NCI-H774 (cell line): ENCODE measurements around the gene SUGCT.
"Not testable (repeated sequence)": the region's sequence is repeated elsewhere in the genome, so short reads cannot be mapped to it uniquely, and the experiment has no call there.

Experiments used
- DNase-seq: peaks from one replicate; lab custom pipeline; 2025; lab: John Stamatoyannopoulos, UW

Gene SUGCT

GRCh38 chr7:40403703-40404476 lies 269.1 kb downstream of the SUGCT start:
- no peak for DNase-seq

DNA sequence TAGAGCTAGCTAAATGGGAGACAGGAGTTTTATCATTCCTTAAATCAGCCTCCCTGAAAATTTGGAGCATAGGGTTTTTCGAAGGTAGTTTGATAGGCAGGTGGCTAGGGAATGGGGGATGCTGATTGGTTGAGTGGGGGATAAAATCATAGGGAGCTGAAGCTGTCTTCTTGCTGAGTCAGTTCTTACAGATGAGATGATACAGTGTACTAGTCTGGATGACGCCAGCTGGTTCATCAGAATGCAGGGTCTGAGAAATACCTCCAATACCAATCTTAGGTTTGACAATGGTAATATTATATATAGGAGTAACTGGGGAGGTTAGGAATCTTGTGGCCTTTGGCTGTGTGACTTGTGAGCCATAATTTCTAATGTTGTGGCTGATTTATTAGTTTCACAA lies 271.2 kb downstream of the SUGCT start:
- no peak for DNase-seq

DNA sequence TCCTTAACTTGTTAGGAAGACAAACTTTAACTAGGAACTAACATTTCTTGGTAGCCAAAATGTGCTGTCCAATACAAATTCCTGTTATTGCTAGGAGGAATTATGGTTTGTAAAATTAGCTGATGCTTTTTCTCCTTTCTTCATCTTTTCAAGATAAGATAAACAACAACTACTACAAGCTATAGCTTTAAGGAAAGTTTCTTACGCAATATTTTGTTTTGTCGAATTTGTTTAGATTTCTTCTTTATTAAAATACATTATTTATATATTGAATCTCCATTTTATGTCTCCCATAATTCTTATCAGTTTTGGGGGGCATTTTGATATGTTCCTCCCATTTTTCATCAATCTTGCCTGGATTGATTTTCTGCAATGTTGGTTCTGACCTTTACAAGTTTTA lies 277.5 kb downstream of the SUGCT start:
- no peak for DNase-seq

- DNase-seq = not testable (repeated sequence)
These were observed 279.9 kb downstream of the SUGCT start for GRCh38 chr7:40414704-40415103.

GRCh38 chr7:40418448-40418847 lies 283.6 kb downstream of the SUGCT start:
- no peak for DNase-seq

DNA sequence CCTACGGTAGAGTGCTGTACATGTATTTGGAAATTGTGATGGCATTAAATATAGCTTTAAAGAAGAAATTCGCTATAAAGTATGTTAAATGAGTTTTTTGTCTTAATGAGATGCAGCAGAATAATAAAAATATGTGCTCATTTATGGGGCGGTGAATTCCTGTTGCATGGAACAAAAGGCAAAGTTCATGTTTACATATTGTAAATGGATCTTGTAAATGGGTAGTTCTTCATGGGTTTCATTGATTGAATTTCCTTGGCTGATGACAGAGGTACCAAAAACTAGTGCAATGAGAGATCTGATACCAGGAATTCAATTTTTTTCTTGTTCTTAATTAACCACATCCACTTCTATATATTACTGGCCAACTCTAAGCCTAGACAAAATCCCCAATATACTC lies 284.2 kb downstream of the SUGCT start:
- DNase-seq = no peak

- no peak for DNase-seq
These were observed 285.0 kb downstream of the SUGCT start for GRCh38 chr7:40419806-40420205.

- DNase-seq = no peak
These were observed 286.6 kb downstream of the SUGCT start for GRCh38 chr7:40421433-40421832.

DNA sequence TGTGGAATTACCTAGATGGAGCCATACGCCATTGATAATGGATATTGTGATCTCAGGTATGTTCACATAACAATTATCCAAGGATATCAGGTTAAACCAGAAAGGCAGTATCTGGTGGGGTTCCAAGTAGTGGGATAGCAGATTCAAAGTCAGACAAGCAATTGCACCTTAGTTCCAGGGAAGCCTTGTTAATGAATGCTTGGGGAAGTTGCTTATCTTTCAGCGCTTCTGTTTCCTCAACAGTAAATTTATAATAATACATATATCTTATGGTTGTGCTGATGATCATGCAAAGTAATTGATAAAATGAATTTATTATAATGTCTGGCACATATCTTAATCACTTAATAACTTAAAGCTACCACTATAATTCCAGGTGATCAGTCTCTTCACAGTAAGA lies 290.9 kb downstream of the SUGCT start:
- no peak for DNase-seq

DNA sequence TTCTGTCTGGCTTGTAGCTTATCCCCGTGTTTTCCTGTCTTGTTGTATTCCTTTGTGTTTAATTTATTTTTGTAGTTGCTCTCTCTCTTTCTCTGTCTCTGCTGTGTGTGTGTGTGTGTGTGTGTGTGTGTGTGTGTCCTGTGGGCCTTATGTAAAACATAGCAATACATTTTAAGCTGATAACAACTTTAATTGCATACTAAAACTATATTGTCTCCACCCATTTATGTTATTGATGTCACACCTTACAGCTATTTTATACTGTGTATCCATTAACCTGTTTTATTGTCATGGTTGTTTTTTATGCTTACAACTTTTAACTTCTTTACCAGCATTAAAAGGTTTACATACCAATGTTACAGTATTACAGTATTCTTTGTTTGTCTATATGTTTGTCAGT lies 293.6 kb downstream of the SUGCT start:
- no peak for DNase-seq

DNA sequence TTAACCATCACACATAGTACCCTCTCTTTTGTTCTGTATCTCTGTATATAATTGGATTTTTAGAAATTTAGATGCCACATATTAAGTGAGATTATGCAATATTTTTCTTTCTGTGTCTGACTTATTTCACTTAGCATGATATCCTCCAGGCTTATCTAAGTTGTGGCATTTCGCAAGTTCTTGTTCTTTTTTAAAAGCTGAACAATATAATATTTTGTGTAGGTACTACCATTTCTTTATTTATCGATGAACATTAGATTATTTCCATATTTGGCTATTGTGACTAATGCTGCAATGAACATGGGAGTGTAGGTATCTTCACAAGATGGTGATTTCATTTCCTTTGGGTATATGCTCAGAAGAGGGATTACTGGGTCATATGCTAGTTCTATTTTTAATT lies 295.0 kb downstream of the SUGCT start:
- DNase-seq = no peak

- DNase-seq = no peak
These were observed 297.2 kb downstream of the SUGCT start for GRCh38 chr7:40432046-40432445.

- DNase-seq = no peak
These were observed 301.9 kb downstream of the SUGCT start for GRCh38 chr7:40436710-40437109.

GRCh38 chr7:40437498-40437897 lies 302.7 kb downstream of the SUGCT start:
- DNase-seq = no peak

DNA sequence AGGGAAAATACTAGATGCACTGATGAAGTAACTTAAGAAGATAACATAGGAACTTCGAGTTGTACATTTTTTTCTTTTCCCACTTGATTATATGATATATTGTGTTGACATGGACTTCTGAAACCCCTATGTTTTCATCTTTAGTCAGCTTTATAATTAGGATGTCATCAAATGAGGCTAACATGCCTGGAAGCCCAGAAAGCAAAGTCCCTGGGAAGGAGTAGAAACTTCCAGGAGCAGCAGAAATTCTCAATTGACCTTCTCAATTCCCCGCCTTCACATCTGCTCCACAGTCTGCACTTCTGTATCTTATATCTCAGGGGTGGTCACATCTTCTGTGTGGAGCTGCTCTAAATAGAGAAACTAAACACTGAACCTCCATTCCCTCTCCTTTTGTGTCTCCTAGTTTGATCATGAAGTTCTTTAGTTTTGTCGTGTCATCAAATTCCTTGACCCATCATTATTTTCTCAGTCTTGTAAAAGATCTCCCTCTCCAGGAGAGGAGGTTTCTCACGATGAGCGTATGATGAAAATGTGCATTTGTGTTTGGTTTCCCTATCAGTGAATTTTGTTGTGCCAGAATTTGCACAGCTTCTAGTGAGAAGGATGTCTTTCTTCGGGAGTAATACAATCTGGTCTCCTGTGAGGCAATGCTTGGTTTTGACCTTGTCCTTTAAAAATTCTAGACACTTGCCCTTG lies 303.3 kb downstream of the SUGCT start:
- no peak for DNase-seq

GRCh38 chr7:40439686-40440085 lies 304.9 kb downstream of the SUGCT start:
- no peak for DNase-seq

DNA sequence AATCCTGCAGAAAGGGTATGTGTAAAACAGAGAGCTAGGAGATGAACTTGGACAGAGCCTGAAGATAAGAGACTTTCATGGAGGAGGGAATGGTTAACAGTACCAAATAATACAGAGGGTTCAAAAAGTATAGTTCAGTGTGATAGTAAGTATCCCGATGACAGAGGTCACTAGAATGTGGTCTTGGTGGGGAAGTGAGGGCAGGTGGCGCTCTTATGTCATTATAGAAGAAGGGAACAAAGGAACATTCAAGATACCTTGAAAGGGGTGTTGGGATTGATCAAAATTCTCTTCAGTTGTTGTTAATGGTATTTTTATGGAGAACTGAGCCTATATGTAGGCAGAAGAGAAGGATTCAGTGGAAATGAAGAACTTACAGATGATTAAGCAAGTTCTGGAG lies 312.5 kb downstream of the SUGCT start:
- no peak for DNase-seq

DNA sequence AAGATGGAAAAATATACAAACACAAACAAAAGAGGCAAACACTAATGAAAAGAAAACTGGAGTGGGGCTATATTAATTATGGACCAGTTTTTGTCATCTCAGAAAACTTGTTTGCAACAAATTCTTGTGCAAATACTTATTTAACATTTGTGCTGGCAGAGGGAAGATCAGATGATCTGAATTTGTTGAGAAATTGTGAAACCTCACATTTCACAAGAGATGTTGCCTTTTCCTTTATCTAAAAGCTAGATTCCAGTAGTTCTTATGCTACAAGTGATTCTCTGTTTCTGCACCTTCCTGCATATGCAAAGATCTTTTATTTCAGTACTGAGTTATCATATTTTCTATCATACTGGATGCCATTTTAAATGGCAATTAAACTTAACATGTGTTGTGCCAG lies 320.7 kb downstream of the SUGCT start:
- no peak for DNase-seq

GRCh38 chr7:40457776-40458480 lies 323.1 kb downstream of the SUGCT start:
- DNase-seq = no peak

GRCh38 chr7:40463446-40463845 lies 328.6 kb downstream of the SUGCT start:
- no peak for DNase-seq

GRCh38 chr7:40468891-40469864 lies 334.4 kb downstream of the SUGCT start:
- DNase-seq = no peak

- DNase-seq = no peak
These were observed 335.3 kb downstream of the SUGCT start for GRCh38 chr7:40470091-40470592.
